HUES64 (cell line): ENCODE data around the gene STAMBP.

Experiments
- H3K27ac ChIP-seq: 2 replicates; pipeline ENCODE4 v1.7.0; 2013; ENCODE audit warnings: low read depth, low read length, inconsistent platforms
- H3K27me3 ChIP-seq: 2 replicates; pipeline ENCODE4 v1.6.1; 2013; ENCODE audit warnings: mild to moderate bottlenecking, low read length; ENCODE audit not compliant: insufficient read depth
- H3K36me3 ChIP-seq: 2 replicates; pipeline ENCODE4 v1.6.1; 2013; ENCODE audit warnings: mild to moderate bottlenecking, low read length; ENCODE audit not compliant: insufficient read depth
- H3K4me1 ChIP-seq: 2 replicates; pipeline ENCODE4 v1.6.1; 2013; ENCODE audit warnings: mild to moderate bottlenecking, low read length, moderate library complexity; ENCODE audit not compliant: insufficient read depth
- H3K4me3 ChIP-seq: 2 replicates; pipeline ENCODE4 v1.5.1; 2013; ENCODE audit warnings: mild to moderate bottlenecking, low read length, moderate library complexity
- H3K9ac ChIP-seq: 2 replicates; pipeline ENCODE4 v1.6.1; 2013; ENCODE audit warnings: mild to moderate bottlenecking, low read depth, low read length
- H3K9me3 ChIP-seq: 2 replicates; pipeline ENCODE4 v1.6.1; 2013; ENCODE audit warnings: low read depth, low read length; ENCODE audit not compliant: insufficient read depth
- WGBS: fragments of 150-250, 120-280 bp; methylation state at CpG from one replicate; pipeline ENCODE4 v1.1.7; 2013; ENCODE audit warnings: missing lambda C conversion rate; 5-methylcytosine and 5-hydroxymethylcytosine counted together

Gene STAMBP

DNA sequence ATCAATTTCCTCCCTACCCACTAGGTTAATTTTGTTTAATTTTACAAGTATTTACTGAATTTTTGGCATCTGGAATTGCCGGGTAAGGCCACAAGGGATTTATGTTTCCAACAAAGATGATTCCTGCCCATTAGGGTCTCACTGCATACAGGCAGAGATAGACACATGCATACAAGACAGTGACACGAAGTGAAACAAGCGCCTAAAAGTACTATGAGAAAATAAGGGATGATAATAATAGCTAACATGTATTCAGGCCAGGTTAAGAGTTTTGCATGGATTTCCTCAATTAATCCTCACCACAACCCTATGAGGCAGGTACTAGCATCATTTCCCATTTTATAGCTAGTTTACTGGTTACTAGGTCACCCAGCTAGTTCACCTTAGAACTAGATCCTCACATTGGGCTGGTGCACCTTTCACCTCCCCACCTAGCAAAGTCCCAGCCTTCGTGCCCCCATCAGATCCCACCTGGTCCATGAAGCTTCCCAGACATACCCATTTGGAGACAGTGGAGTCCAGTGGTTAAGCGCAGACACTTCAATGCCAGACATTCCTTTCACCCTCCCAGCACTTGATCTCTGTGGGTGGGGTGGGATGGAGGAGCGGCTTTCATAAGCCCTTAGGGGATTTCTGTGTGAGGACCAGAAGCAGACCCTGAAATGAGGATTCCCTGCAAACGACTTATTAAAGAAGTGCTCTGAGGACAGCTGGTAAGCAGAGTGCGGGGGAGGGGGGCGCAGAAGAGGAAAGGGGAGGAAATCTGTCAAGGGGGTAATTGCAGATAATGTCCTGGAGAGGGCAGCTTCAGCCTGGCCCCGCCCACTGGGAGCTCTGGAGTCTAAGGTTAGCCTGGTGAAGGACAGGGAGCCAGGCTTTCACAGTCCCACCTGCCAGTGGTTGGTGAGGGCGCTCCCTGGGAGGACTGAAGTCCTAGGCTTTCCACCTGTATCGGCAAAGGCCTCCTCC is 92.1 kb downstream of the STAMBP start:
- H3K9ac ChIP-seq = no peak overlapping the region
- H3K27ac ChIP-seq = no peak overlapping the region
- H3K9me3 ChIP-seq = no peaks in the 10 kb centered on the region
- H3K4me1 ChIP-seq = peaks cover 3% of the 10 kb centered on the region
- 0 out of 2 replicates have a peak, but pooled peaks cover 3% of the 10 kb centered on the region for H3K27me3 ChIP-seq
- no peak overlapping the region for H3K4me3 ChIP-seq
- WGBS = 59% methylated on average over 12 of the region's 12 CpGs
- no peaks in the 10 kb centered on the region for H3K36me3 ChIP-seq

DNA sequence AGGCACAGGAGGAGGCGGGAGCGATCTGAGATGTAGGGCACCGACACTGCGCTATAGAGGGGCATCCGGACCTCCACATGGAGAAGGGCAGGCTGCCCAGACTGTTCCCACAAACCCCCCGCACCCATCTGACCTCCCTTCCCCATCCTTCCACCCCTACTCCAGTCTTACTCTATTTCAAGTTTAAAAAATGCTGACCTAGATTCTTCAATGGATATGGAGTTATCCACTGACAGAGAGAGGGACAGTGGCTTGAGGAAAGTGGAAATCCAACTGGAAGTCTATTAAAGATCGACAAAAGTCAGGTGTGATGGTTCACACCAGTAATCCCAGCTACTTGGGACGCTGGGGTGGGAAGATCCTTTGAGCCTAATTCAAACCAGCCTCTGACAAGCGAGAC is 92.8 kb downstream of the STAMBP start:
- no peak overlapping the region for H3K9ac ChIP-seq
- 88% methylated on average over 9 of the region's 9 CpGs for WGBS
- H3K9me3 ChIP-seq = no peaks in the 10 kb centered on the region
- H3K27ac ChIP-seq = no peak overlapping the region
- no peak overlapping the region for H3K4me3 ChIP-seq
- 0 out of 2 replicates have a peak, but pooled peaks cover 3% of the 10 kb centered on the region for H3K27me3 ChIP-seq
- no peaks in the 10 kb centered on the region for H3K36me3 ChIP-seq
- peaks cover 8% of the 10 kb centered on the region for H3K4me1 ChIP-seq

DNA sequence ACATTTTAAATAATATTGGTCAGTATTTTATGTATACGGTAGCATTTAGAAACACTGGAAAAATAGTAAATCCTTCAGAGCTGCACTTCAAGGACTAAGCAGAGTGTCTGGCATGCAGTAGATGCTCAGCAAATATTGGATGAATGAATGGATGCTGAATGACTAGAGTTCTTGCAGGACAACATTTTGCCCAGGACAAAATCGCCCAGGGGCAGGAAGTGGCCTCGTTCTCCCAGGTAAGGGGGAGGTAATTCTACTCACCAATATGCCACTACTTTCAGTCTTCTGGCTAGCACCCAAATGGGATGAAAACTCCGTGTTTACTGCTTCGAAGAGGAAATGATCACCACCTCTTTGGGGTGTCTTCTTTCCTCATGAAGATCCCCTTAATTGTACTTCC is 93.9 kb downstream of the STAMBP start:
- 0 out of 2 replicates have a peak, but pooled peaks cover under 1% of the 10 kb centered on the region for H3K27me3 ChIP-seq
- H3K9ac ChIP-seq = no peak overlapping the region
- H3K4me1 ChIP-seq = peaks cover 12% of the 10 kb centered on the region
- no peaks in the 10 kb centered on the region for H3K36me3 ChIP-seq
- no peaks in the 10 kb centered on the region for H3K9me3 ChIP-seq
- H3K4me3 ChIP-seq = no peak overlapping the region
- 81% methylated on average over 5 of the region's 5 CpGs for WGBS
- H3K27ac ChIP-seq = no peak overlapping the region
